A549 (cell line): ENCODE results near the gene SPTBN4. TPM values are rescaled to one million over a fixed set of nuclear protein-coding genes. Genes with fewer than 3 reads are reported as not detected.

ENCODE experiments used
- ATAC-seq, 2 experiments: fragments of 200-7000 bp in 1 of 2; fragments of >200 bp in 1 of 2; cut with Nextera tagmentation in 1 of 2; cut with Tn5 transposase in 1 of 2; 3 replicates each; pipeline versions ENCODE4 v1.8.0 to v1.9.1; 2018 to 2020; ENCODE audit warnings: mild to moderate bottlenecking in 1 of 2, moderate library complexity in 1 of 2
- CTCF ChIA-PET: fragments of 300-600 bp; sonication (Branson Sonifier 250); formaldehyde crosslinking; extraction: SDS; loops from one replicate; lab custom pipeline; 2021; ENCODE audit warnings: antibody characterized with exemption, inconsistent platforms; lab: Yijun Ruan, JAX
- POLR2A ChIA-PET: fragments of 350-600 bp; formaldehyde crosslinking; extraction: SDS; loops from one replicate; lab custom pipeline; 2021; ENCODE audit warnings: antibody characterized with exemption, inconsistent platforms; lab: Yijun Ruan, JAX
- DNase-seq, 2 experiments: peaks; one replicate each; pipeline versions ENCODE4 v3.0.0 to v3.0.0-alpha.2; 2011 to 2016; ENCODE audit warnings: low read depth in 1 of 2, low spot score in 1 of 2
- FAIRE-seq: peaks from 2 replicates; lab custom pipeline; 2011; peaks lifted over from hg19 to GRCh38; lab: Jason Lieb, UNC
- H3K27ac ChIP-seq, 2 experiments: fragments of >200 bp; sonication (Bioruptor Twin); formaldehyde crosslinking; 3 replicates each; pipeline ENCODE4 v1.5.1; 2016 to 2017
- H3K4me1 ChIP-seq: fragments of >200 bp; sonication (Bioruptor Twin); formaldehyde crosslinking; 3 replicates; pipeline ENCODE4 v1.6.1; 2016
- H3K4me2 ChIP-seq: fragments of >200 bp; sonication (Bioruptor Twin); formaldehyde crosslinking; 3 replicates; pipeline ENCODE4 v1.6.1; 2016
- H3K4me3 ChIP-seq: fragments of >200 bp; sonication (Bioruptor Twin); formaldehyde crosslinking; 3 replicates; pipeline ENCODE4 v1.5.1; 2016
- H3K9me3 ChIP-seq: fragments of >200 bp; sonication (Bioruptor Twin); formaldehyde crosslinking; 3 replicates; pipeline ENCODE4 v1.6.1; 2016
- BCL3 ChIP-seq: fragments of >200 bp; sonication (Bioruptor Twin); formaldehyde crosslinking; IDR thresholded peaks from 3 replicates; pipeline ENCODE4 v1.6.1; 2016
- BHLHE40 ChIP-seq: IDR thresholded peaks from 2 replicates; pipeline ENCODE4 v1.6.1; 2012; ENCODE audit warnings: low read depth, low read length, inconsistent platforms
- CBX8 ChIP-seq: fragments of 200-600 bp; sonication (generic); IDR thresholded peaks from 2 replicates; pipeline ENCODE4 v1.6.1; 2016
- CHD2 ChIP-seq: fragments of 150-350 bp; IDR thresholded peaks from 2 replicates; pipeline ENCODE4 v1.6.1; 2014; ENCODE audit warnings: low read length; ENCODE audit not compliant: partially characterized antibody
- EHF ChIP-seq: fragments of 250-450 bp; sonication (Bioruptor Pico); IDR thresholded peaks from 2 replicates; pipeline ENCODE4 v1.5.0; 2020; ENCODE audit warnings: mild to moderate bottlenecking
- EHMT2 ChIP-seq: fragments of 200-600 bp; sonication (generic); IDR thresholded peaks from 2 replicates; pipeline ENCODE4 v1.6.1; 2016; ENCODE audit warnings: antibody characterized with exemption, low read depth, mild to moderate bottlenecking, moderate library complexity
- ESRRA ChIP-seq: fragments of 150-350 bp; IDR thresholded peaks from 2 replicates; pipeline ENCODE4 v1.6.1; 2014; ENCODE audit warnings: mild to moderate bottlenecking, low read length, borderline replicate concordance
- FOSL2 ChIP-seq, 2 experiments: fragments of 450-650 bp in 1 of 2; fragments of >200 bp in 1 of 2; sonication (Bioruptor Twin) in 1 of 2; formaldehyde crosslinking; IDR thresholded peaks; 2 replicates each; pipeline versions ENCODE4 v1.5.0 to v1.6.1; 2016 to 2020; ENCODE audit warnings: mild to moderate bottlenecking in 1 of 2, moderate library complexity in 1 of 2
- FOXS1 ChIP-seq: fragments of 250-450 bp; sonication (Bioruptor Pico); IDR thresholded peaks from 2 replicates; pipeline ENCODE4 v1.5.0; 2020; ENCODE audit warnings: mild to moderate bottlenecking, moderate library complexity
- GATA3 ChIP-seq: IDR thresholded peaks from 2 replicates; pipeline ENCODE4 v1.6.1; 2012; ENCODE audit warnings: borderline replicate concordance
- HOXB13 ChIP-seq: fragments of 250-450 bp; sonication (Bioruptor Pico); IDR thresholded peaks from 2 replicates; pipeline ENCODE4 v1.5.0; 2020; ENCODE audit warnings: low read depth, mild to moderate bottlenecking, moderate library complexity
- JUN ChIP-seq, 2 experiments: fragments of >200 bp; sonication (Bioruptor Twin); formaldehyde crosslinking; IDR thresholded peaks; 2 replicates in 1 of 2; 3 replicates in 1 of 2; pipeline ENCODE4 v1.6.1; 2016 to 2017
- MAZ ChIP-seq: fragments of 150-350 bp; IDR thresholded peaks from 2 replicates; pipeline ENCODE4 v1.6.1; 2014; ENCODE audit warnings: antibody characterized with exemption, low read depth, low read length, borderline replicate concordance
- PBX3 ChIP-seq: IDR thresholded peaks from 2 replicates; pipeline ENCODE4 v1.6.1; 2012
- POLR2A ChIP-seq: IDR thresholded peaks from 2 replicates; pipeline ENCODE4 v1.6.1; 2012; ENCODE audit warnings: mild to moderate bottlenecking, low read length
- POLR2AphosphoS2 ChIP-seq: conservative IDR thresholded peaks from 2 replicates; pipeline ENCODE4 v1.6.1; 2012; ENCODE audit warnings: low read length, improper control_type of control experiment, inconsistent platforms
- RARB ChIP-seq: fragments of 250-450 bp; sonication (Bioruptor Pico); IDR thresholded peaks from 2 replicates; pipeline ENCODE4 v1.8.0; 2021; ENCODE audit warnings: mild to moderate bottlenecking, moderate library complexity
- REST ChIP-seq: fragments of 200-600 bp; sonication (generic); IDR thresholded peaks from 2 replicates; pipeline ENCODE4 v1.6.1; 2016; ENCODE audit warnings: antibody characterized with exemption, mild to moderate bottlenecking, moderate library complexity
- SREBF2 ChIP-seq: fragments of 450-650 bp; IDR thresholded peaks from 2 replicates; pipeline ENCODE4 v1.6.1; 2014; ENCODE audit warnings: mild to moderate bottlenecking, moderate library complexity
- TFCP2L1 ChIP-seq: fragments of 250-450 bp; sonication (Bioruptor Pico); IDR thresholded peaks from 2 replicates; pipeline ENCODE4 v1.5.0; 2021; ENCODE audit warnings: mild to moderate bottlenecking
- ZFP36 ChIP-seq: fragments of 450-650 bp; IDR thresholded peaks from 2 replicates; pipeline ENCODE4 v1.6.1; 2014; ENCODE audit warnings: borderline replicate concordance; ENCODE audit not compliant: partially characterized antibody
- WGBS: methylation state at CpG from one replicate; pipeline ENCODE4 v1.1.6; 2017; ENCODE audit errors: missing lambda C conversion rate; 5-methylcytosine and 5-hydroxymethylcytosine counted together
- polyA plus RNA-seq, 4 experiments: library from polyadenylated mRNA; depleted of rRNA in 3 of 4; stranded (reverse); fragments of >200 nt; fragmentation: RNase III in 1 of 4; extraction: RNeasy Plus Mini Kit Qiagen cat#74134 plus additional on column Dnase treatment in 1 of 4; gene quantifications; 2 replicates in 3 of 4; 3 replicates in 1 of 4; pipeline ENCODE4 v1.2.3, GENCODE V29; 2011 to 2017
- TF ChIP-seq, protein P1 (sequence below): IDR thresholded peaks from 2 replicates; pipeline ENCODE4 v1.6.1; 2012; ENCODE audit warnings: low read depth, borderline replicate concordance
- TF ChIP-seq, protein P2 (sequence below): IDR thresholded peaks from 2 replicates; pipeline ENCODE4 v1.6.1; 2012
- TF ChIP-seq, protein P3 (sequence below): fragments of 450-650 bp; IDR thresholded peaks from 2 replicates; pipeline ENCODE4 v1.6.1; 2014; ENCODE audit warnings: antibody characterized with exemption

SPTBN4 gene
- polyA plus RNA-seq, 2 of the 4 experiments (the other 2 are of a cell fraction): 1.4 to 2.2 TPM

DNA sequence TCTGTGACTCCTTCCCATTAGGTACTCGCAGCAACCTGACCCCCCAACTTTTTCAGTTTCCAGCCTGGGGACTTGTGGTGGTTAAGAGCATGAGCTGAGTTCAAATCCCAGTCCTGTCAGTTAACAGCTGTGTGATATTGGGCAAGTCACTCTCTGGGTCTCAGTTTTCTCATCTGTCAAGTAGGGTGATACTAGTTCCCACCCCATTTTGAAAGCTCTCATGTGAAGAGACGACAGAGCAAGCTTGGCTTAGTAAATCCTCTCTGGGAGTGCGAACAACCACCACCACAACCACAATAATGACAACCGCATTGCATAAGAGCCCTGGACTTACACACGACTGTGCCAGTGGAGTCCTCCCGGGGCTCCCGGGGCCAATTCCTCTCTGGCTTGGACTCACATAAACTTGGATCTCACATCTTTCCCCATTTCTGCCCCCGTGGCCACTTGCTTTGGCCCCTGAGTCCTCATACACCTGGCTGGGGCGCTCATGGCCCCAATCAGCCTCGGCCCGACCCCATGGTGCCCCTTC lies 1.7 kb upstream of the SPTBN4 start (continued):
- TF ChIP-seq SREBF2 (no peak), EHMT2 (no peak), POLR2A (no peak), ZFP36 (no peak), HOXB13 (no peak; the same call in 1 of the 2 replicates), MAZ (no peak), ESRRA (no peak), FOSL2 (IDR thresholded peaks at IDR 0.05) (no peak), FOSL2 (CRISPR knock-in tag; IDR thresholded peaks at IDR 0.05) (peak; percentile 27; the same call in 1 of the 2 replicates), EHF (CRISPR knock-in tag) (no peak), TFCP2L1 (peak; percentile 58; the same call in 1 of the 2 replicates), GATA3 (0 out of 2 replicates have a peak, but pooled peaks have one; percentile 9)

GRCh38 chr19:40465557-40466218 lies 1.1 kb upstream of the SPTBN4 start, which contains the start of gene BLVRB:
Gene BLVRB (minus strand): TSS chr19:40465745. CDS start chr19:40465688, 57 bp downstream.
- 2% methylated on average over 38 of the region's 54 CpGs for WGBS
- Histone ChIP-seq H3K4me2 (peak within 1 kb of the TSS; percentile 88), H3K9me3 (no peaks in the 10 kb centered on the region), H3K27ac (peak within 1 kb of the TSS; percentile 86 to 89), H3K4me3 (peak within 1 kb of the TSS; percentile 62)
- peak; percentile 98 to 100 for DNase-seq
- peak; percentile 73 to 88 for ATAC-seq
- FAIRE-seq: peak; percentile 88
- POLR2A ChIA-PET: interaction anchor here (0.5 to 5.3 kb wide), 32 partner anchors 8 to 1777 kb away, joined by 3 to 68 read pairs (median 5); partner anchors contain the start of genes ACTMAP, C19orf47, GSK3A and PLD3
- TF ChIP-seq CHD2 (peak; percentile 90), REST (peak; percentile 93), RARB (no peak), POLR2AphosphoS2 (no peak), CBX8 (no peak), POLR2A (peak; percentile 95), HOXB13 (no peak), MAZ (peak; percentile 5; the same call in 1 of the 2 replicates), JUN (IDR thresholded peaks at IDR 0.05) (peak; percentile 21 to 60; a peak in 2 of 5 replicates), BHLHE40 (peak; percentile 94), FOXS1 (CRISPR knock-in tag) (no peak), BCL3 (0 out of 3 replicates have a peak, but pooled peaks have one; percentile 58), PBX3 (0 out of 2 replicates have a peak, but pooled peaks have one; percentile 61)
- TF ChIP-seq, protein P1, sequence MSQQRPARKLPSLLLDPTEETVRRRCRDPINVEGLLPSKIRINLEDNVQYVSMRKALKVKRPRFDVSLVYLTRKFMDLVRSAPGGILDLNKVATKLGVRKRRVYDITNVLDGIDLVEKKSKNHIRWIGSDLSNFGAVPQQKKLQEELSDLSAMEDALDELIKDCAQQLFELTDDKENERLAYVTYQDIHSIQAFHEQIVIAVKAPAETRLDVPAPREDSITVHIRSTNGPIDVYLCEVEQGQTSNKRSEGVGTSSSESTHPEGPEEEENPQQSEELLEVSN: peak; percentile 85
- TF ChIP-seq, protein P2, sequence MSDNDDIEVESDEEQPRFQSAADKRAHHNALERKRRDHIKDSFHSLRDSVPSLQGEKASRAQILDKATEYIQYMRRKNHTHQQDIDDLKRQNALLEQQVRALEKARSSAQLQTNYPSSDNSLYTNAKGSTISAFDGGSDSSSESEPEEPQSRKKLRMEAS: peak; percentile 90
- TF ChIP-seq, protein P3, sequence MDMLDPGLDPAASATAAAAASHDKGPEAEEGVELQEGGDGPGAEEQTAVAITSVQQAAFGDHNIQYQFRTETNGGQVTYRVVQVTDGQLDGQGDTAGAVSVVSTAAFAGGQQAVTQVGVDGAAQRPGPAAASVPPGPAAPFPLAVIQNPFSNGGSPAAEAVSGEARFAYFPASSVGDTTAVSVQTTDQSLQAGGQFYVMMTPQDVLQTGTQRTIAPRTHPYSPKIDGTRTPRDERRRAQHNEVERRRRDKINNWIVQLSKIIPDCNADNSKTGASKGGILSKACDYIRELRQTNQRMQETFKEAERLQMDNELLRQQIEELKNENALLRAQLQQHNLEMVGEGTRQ: peak; percentile 56; the same call in 1 of the 2 replicates
- TF ChIP-seq, all 56 proteins: peak for 11
- peaks cover 38% of the 10 kb centered on the region for H3K4me1 ChIP-seq
- CTCF ChIA-PET: interaction anchor here (1.0 to 46.6 kb wide), 34 partner anchors 9 to 326 kb away, joined by 3 to 950 read pairs (median 20); partner anchors contain the start of genes LTBP4, PRX and SERTAD1
